ENCODE measurements around the gene KDM4C. TPM values are rescaled to one million over a fixed set of nuclear protein-coding genes. Genes with fewer than 3 reads are reported as not detected.

Gene KDM4C
- polyA plus RNA-seq, 4 donors = 12.6 to 27.3 (median 18.9) TPM

- FAIRE-seq = no peak
- no peaks in the 10 kb centered on the region for H3K27me3 ChIP-seq (ENCODE audit: control insufficient read depth in 3 of 3, insufficient read depth in 3 of 3, low read length in 3 of 3)
Observed at GRCh38 chr9:7075154-7075553, 317.4 kb downstream of the KDM4C start.

GRCh38 chr9:7079051-7079450 lies 321.3 kb downstream of the KDM4C start:
- WGBS, 3 donors = 94 to 100% (median 95%) methylated on average over 3 of the region's 3 CpGs
- no peak for FAIRE-seq
- H3K36me3 ChIP-seq (ENCODE audit: control insufficient read depth in 3 of 3, insufficient read depth in 2 of 3, low read depth in 1 of 3, low read length in 3 of 3) = peaks cover 0 to 9% (median 6%) of the 10 kb centered on the region in 3 donors
- no peak for DNase-seq
- H3K4me3 ChIP-seq (ENCODE audit: low read depth in 1 of 3, low read length in 3 of 3) = no peak overlapping the region
- no peak overlapping the region for H3K27ac ChIP-seq (ENCODE audit: low read depth in 1 of 3, low read length in 2 of 3)
- no peaks in the 10 kb centered on the region for H3K27me3 ChIP-seq (ENCODE audit: control insufficient read depth in 3 of 3, insufficient read depth in 3 of 3, low read length in 3 of 3)
- H3K4me1 ChIP-seq (ENCODE audit: control insufficient read depth in 3 of 3, insufficient read depth in 2 of 3, low read depth in 1 of 3, low read length in 2 of 3) = no peaks in the 10 kb centered on the region
- no peaks in the 10 kb centered on the region for H3K9me3 ChIP-seq (ENCODE audit: control insufficient read depth in 2 of 2, insufficient read depth in 1 of 2, low read depth in 1 of 2, low read length in 1 of 2)

More at GRCh38 chr9:7075154-7075553, 317.4 kb downstream of the KDM4C start:
- H3K9me3 ChIP-seq (ENCODE audit: control insufficient read depth in 2 of 2, insufficient read depth in 1 of 2, low read depth in 1 of 2, low read length in 1 of 2) = no peaks in the 10 kb centered on the region
- 94 to 97% (median 95%) methylated on average over 7 of the region's 7 CpGs for WGBS, 3 donors
- H3K27ac ChIP-seq (ENCODE audit: low read depth in 1 of 3, low read length in 2 of 3) = no peak overlapping the region
- no peak overlapping the region for H3K4me3 ChIP-seq (ENCODE audit: low read depth in 1 of 3, low read length in 3 of 3)
- peaks cover 0 to 9% (median 3%) of the 10 kb centered on the region in 3 donors for H3K36me3 ChIP-seq (ENCODE audit: control insufficient read depth in 3 of 3, insufficient read depth in 2 of 3, low read depth in 1 of 3, low read length in 3 of 3)
- no peaks in the 10 kb centered on the region for H3K4me1 ChIP-seq (ENCODE audit: control insufficient read depth in 3 of 3, insufficient read depth in 2 of 3, low read depth in 1 of 3, low read length in 2 of 3)
- no peak for DNase-seq

- no peak overlapping the region for H3K4me3 ChIP-seq (ENCODE audit: low read depth in 1 of 3, low read length in 3 of 3)
- no peak for DNase-seq
- H3K36me3 ChIP-seq (ENCODE audit: control insufficient read depth in 3 of 3, insufficient read depth in 2 of 3, low read depth in 1 of 3, low read length in 3 of 3) = peaks cover 2 to 6% (median 6%) of the 10 kb centered on the region in 3 donors
- no peak overlapping the region for H3K27ac ChIP-seq (ENCODE audit: low read depth in 1 of 3, low read length in 2 of 3)
- H3K4me1 ChIP-seq (ENCODE audit: control insufficient read depth in 3 of 3, insufficient read depth in 2 of 3, low read depth in 1 of 3, low read length in 2 of 3) = no peaks in the 10 kb centered on the region
- no peaks in the 10 kb centered on the region for H3K27me3 ChIP-seq (ENCODE audit: control insufficient read depth in 3 of 3, insufficient read depth in 3 of 3, low read length in 3 of 3)
- no peaks in the 10 kb centered on the region for H3K9me3 ChIP-seq (ENCODE audit: control insufficient read depth in 2 of 2, insufficient read depth in 1 of 2, low read depth in 1 of 2, low read length in 1 of 2)
- 77 to 88% (median 86%) methylated on average over 5 of the region's 5 CpGs for WGBS, 3 donors
- no peak for FAIRE-seq
Observed at GRCh38 chr9:7081065-7081600, 323.4 kb downstream of the KDM4C start.

- no peaks in the 10 kb centered on the region for H3K9me3 ChIP-seq (ENCODE audit: control insufficient read depth in 2 of 2, insufficient read depth in 1 of 2, low read depth in 1 of 2, low read length in 1 of 2)
- no peaks in the 10 kb centered on the region for H3K27me3 ChIP-seq (ENCODE audit: control insufficient read depth in 3 of 3, insufficient read depth in 3 of 3, low read length in 3 of 3)
- no peak for FAIRE-seq
- peaks cover 2 to 12% (median 6%) of the 10 kb centered on the region in 3 donors for H3K36me3 ChIP-seq (ENCODE audit: control insufficient read depth in 3 of 3, insufficient read depth in 2 of 3, low read depth in 1 of 3, low read length in 3 of 3)
- H3K4me3 ChIP-seq (ENCODE audit: low read depth in 1 of 3, low read length in 3 of 3) = no peak overlapping the region
- H3K4me1 ChIP-seq (ENCODE audit: control insufficient read depth in 3 of 3, insufficient read depth in 2 of 3, low read depth in 1 of 3, low read length in 2 of 3) = no peaks in the 10 kb centered on the region
- no peak overlapping the region for H3K27ac ChIP-seq (ENCODE audit: low read depth in 1 of 3, low read length in 2 of 3)
- DNase-seq = no peak
- 91 to 97% (median 93%) methylated on average over 1 of the region's 1 CpG for WGBS, 3 donors
Observed at GRCh38 chr9:7083192-7083591, 325.4 kb downstream of the KDM4C start.

- Histone ChIP-seq H3K36me3 (ENCODE audit: control insufficient read depth in 3 of 3, insufficient read depth in 2 of 3, low read depth in 1 of 3, low read length in 3 of 3) (peaks cover 2 to 8% (median 2%) of the 10 kb centered on the region in 3 donors), H3K27me3 (ENCODE audit: control insufficient read depth in 3 of 3, insufficient read depth in 3 of 3, low read length in 3 of 3) (no peaks in the 10 kb centered on the region), H3K27ac (ENCODE audit: low read depth in 1 of 3, low read length in 2 of 3) (no peak overlapping the region), H3K4me1 (ENCODE audit: control insufficient read depth in 3 of 3, insufficient read depth in 2 of 3, low read depth in 1 of 3, low read length in 2 of 3) (no peaks in the 10 kb centered on the region), H3K4me3 (ENCODE audit: low read depth in 1 of 3, low read length in 3 of 3) (no peak overlapping the region), H3K9me3 (ENCODE audit: control insufficient read depth in 2 of 2, insufficient read depth in 1 of 2, low read depth in 1 of 2, low read length in 1 of 2) (no peaks in the 10 kb centered on the region)
- FAIRE-seq (no peak), DNase-seq (no peak)
- WGBS, 3 donors = 90 to 97% (median 93%) methylated on average over 4 of the region's 4 CpGs
Observed at GRCh38 chr9:7085357-7085756, 327.6 kb downstream of the KDM4C start.

GRCh38 chr9:7086389-7086788 lies 328.6 kb downstream of the KDM4C start:
- H3K4me1 ChIP-seq (ENCODE audit: control insufficient read depth in 3 of 3, insufficient read depth in 2 of 3, low read depth in 1 of 3, low read length in 2 of 3) = no peaks in the 10 kb centered on the region
- H3K27me3 ChIP-seq (ENCODE audit: control insufficient read depth in 3 of 3, insufficient read depth in 3 of 3, low read length in 3 of 3) = no peaks in the 10 kb centered on the region
- H3K9me3 ChIP-seq (ENCODE audit: control insufficient read depth in 2 of 2, insufficient read depth in 1 of 2, low read depth in 1 of 2, low read length in 1 of 2) = no peaks in the 10 kb centered on the region
- WGBS, 3 donors = 66 to 81% (median 79%) methylated on average over 3 of the region's 3 CpGs
- peaks cover 2 to 6% (median 2%) of the 10 kb centered on the region in 3 donors for H3K36me3 ChIP-seq (ENCODE audit: control insufficient read depth in 3 of 3, insufficient read depth in 2 of 3, low read depth in 1 of 3, low read length in 3 of 3)
- no peak overlapping the region for H3K27ac ChIP-seq (ENCODE audit: low read depth in 1 of 3, low read length in 2 of 3)
- DNase-seq (peak; percentile 13 to 15), FAIRE-seq (no peak)
- no peak overlapping the region for H3K4me3 ChIP-seq (ENCODE audit: low read depth in 1 of 3, low read length in 3 of 3)

- H3K4me1 ChIP-seq (ENCODE audit: control insufficient read depth in 3 of 3, insufficient read depth in 2 of 3, low read depth in 1 of 3, low read length in 2 of 3) = no peaks in the 10 kb centered on the region
- peaks cover 2 to 8% (median 2%) of the 10 kb centered on the region in 3 donors for H3K36me3 ChIP-seq (ENCODE audit: control insufficient read depth in 3 of 3, insufficient read depth in 2 of 3, low read depth in 1 of 3, low read length in 3 of 3)
- no peak for DNase-seq
- H3K27me3 ChIP-seq (ENCODE audit: control insufficient read depth in 3 of 3, insufficient read depth in 3 of 3, low read length in 3 of 3) = no peaks in the 10 kb centered on the region
- H3K4me3 ChIP-seq (ENCODE audit: low read depth in 1 of 3, low read length in 3 of 3) = no peak overlapping the region
- WGBS, 3 donors = 74 to 97% (median 95%) methylated on average over 3 of the region's 3 CpGs
- H3K27ac ChIP-seq (ENCODE audit: low read depth in 1 of 3, low read length in 2 of 3) = no peak overlapping the region
- FAIRE-seq = no peak
- no peaks in the 10 kb centered on the region for H3K9me3 ChIP-seq (ENCODE audit: control insufficient read depth in 2 of 2, insufficient read depth in 1 of 2, low read depth in 1 of 2, low read length in 1 of 2)
Observed at GRCh38 chr9:7088611-7089010, 330.8 kb downstream of the KDM4C start.

- Histone ChIP-seq H3K9me3 (ENCODE audit: control insufficient read depth in 2 of 2, insufficient read depth in 1 of 2, low read depth in 1 of 2, low read length in 1 of 2) (no peaks in the 10 kb centered on the region), H3K27ac (ENCODE audit: low read depth in 1 of 3, low read length in 2 of 3) (no peak overlapping the region), H3K4me3 (ENCODE audit: low read depth in 1 of 3, low read length in 3 of 3) (no peak overlapping the region), H3K4me1 (ENCODE audit: control insufficient read depth in 3 of 3, insufficient read depth in 2 of 3, low read depth in 1 of 3, low read length in 2 of 3) (no peaks in the 10 kb centered on the region), H3K27me3 (ENCODE audit: control insufficient read depth in 3 of 3, insufficient read depth in 3 of 3, low read length in 3 of 3) (no peaks in the 10 kb centered on the region), H3K36me3 (ENCODE audit: control insufficient read depth in 3 of 3, insufficient read depth in 2 of 3, low read depth in 1 of 3, low read length in 3 of 3) (peaks cover 2 to 8% (median 6%) of the 10 kb centered on the region in 3 donors)
- DNase-seq = no peak
- WGBS, 3 donors = 75 to 96% (median 93%) methylated on average over 5 of the region's 5 CpGs
- FAIRE-seq = no peak
Observed at GRCh38 chr9:7089406-7090193, 331.8 kb downstream of the KDM4C start.
